H9 (cell line): ENCODE measurements around the gene RPL21. TPM values are rescaled to one million over a fixed set of nuclear protein-coding genes. Genes with fewer than 3 reads are reported as not detected.

ENCODE experiments used
- DNase-seq: peaks from one replicate; pipeline ENCODE4 v3.0.0-alpha.2; 2017
- H2AFZ ChIP-seq: one replicate; pipeline ENCODE4 v1.6.1; 2013; ENCODE audit warnings: mild to moderate bottlenecking, low read length, control low read depth, moderate library complexity
- H2AK5ac ChIP-seq: 2 replicates; pipeline ENCODE4 v1.6.1; 2013; ENCODE audit warnings: low read length, control low read depth, mixed read lengths; ENCODE audit not compliant: insufficient read length
- H2BK120ac ChIP-seq: one replicate; pipeline ENCODE4 v1.6.1; 2013; ENCODE audit warnings: low read depth, mild to moderate bottlenecking, low read length, control low read depth, inconsistent platforms; ENCODE audit not compliant: poor library complexity, severe bottlenecking
- H2BK12ac ChIP-seq: 2 replicates; pipeline ENCODE4 v1.6.1; 2013; ENCODE audit warnings: low read length, control low read depth, mixed read lengths, low read depth; ENCODE audit not compliant: insufficient read length
- H2BK15ac ChIP-seq: 2 replicates; pipeline ENCODE4 v1.6.1; 2013; ENCODE audit warnings: low read depth, low read length, control low read depth
- H2BK20ac ChIP-seq: one replicate; pipeline ENCODE4 v1.6.1; 2013; ENCODE audit warnings: low read depth, mild to moderate bottlenecking, low read length, control low read depth, inconsistent platforms; ENCODE audit not compliant: poor library complexity, severe bottlenecking
- H2BK5ac ChIP-seq: 2 replicates; pipeline ENCODE4 v1.6.1; 2013; ENCODE audit warnings: low read length, control low read depth, mixed read lengths; ENCODE audit not compliant: insufficient read length
- H3K14ac ChIP-seq: 2 replicates; pipeline ENCODE4 v1.6.1; 2013; ENCODE audit warnings: low read length, control low read depth; ENCODE audit not compliant: insufficient read depth
- H3K18ac ChIP-seq: 2 replicates; pipeline ENCODE4 v1.6.1; 2013; ENCODE audit warnings: low read depth, mild to moderate bottlenecking, mixed read lengths, low read length, control low read depth; ENCODE audit not compliant: insufficient read length
- H3K23ac ChIP-seq: 2 replicates; pipeline ENCODE4 v1.6.1; 2013; ENCODE audit warnings: low read length, control low read depth, mixed read lengths, low read depth; ENCODE audit not compliant: insufficient read length
- H3K23me2 ChIP-seq: 2 replicates; pipeline ENCODE4 v1.6.1; 2013; ENCODE audit warnings: low read depth, mild to moderate bottlenecking, mixed read lengths, low read length, control low read depth; ENCODE audit not compliant: insufficient read length, poor library complexity, severe bottlenecking
- H3K27ac ChIP-seq: 2 replicates; pipeline ENCODE4 v1.5.1; 2013; ENCODE audit warnings: low read length, control low read depth, mixed read lengths, low read depth; ENCODE audit not compliant: insufficient read length
- H3K27me3 ChIP-seq: 2 replicates; pipeline ENCODE4 v1.6.1; 2013; ENCODE audit warnings: low read length, control low read depth, inconsistent platforms; ENCODE audit not compliant: insufficient read depth
- H3K4ac ChIP-seq: 2 replicates; pipeline ENCODE4 v1.6.1; 2013; ENCODE audit warnings: low read depth, mild to moderate bottlenecking, control low read depth, inconsistent platforms, low read length, moderate library complexity
- H3K4me1 ChIP-seq: 2 replicates; pipeline ENCODE4 v1.6.1; 2013; ENCODE audit warnings: low read length, control low read depth, inconsistent platforms; ENCODE audit not compliant: insufficient read depth
- H3K4me2 ChIP-seq: 2 replicates; pipeline ENCODE4 v1.6.1; 2013; ENCODE audit warnings: low read length, control low read depth, mixed read lengths; ENCODE audit not compliant: insufficient read length, insufficient read depth
- H3K56ac ChIP-seq: 2 replicates; pipeline ENCODE4 v1.6.1; 2013; ENCODE audit warnings: low read depth, mild to moderate bottlenecking, mixed read lengths, low read length, control low read depth; ENCODE audit not compliant: insufficient read length
- H3K79me1 ChIP-seq: 2 replicates; pipeline ENCODE4 v1.6.1; 2013; ENCODE audit warnings: low read depth, mild to moderate bottlenecking, moderate library complexity, low read length, control low read depth, inconsistent platforms; ENCODE audit not compliant: insufficient read depth, poor library complexity, severe bottlenecking
- H3K79me2 ChIP-seq: 2 replicates; pipeline ENCODE4 v1.6.1; 2013; ENCODE audit warnings: low read length, control low read depth, inconsistent platforms; ENCODE audit not compliant: insufficient read depth
- H3K9ac ChIP-seq: 2 replicates; pipeline ENCODE4 v1.6.1; 2013; ENCODE audit warnings: low read length, control low read depth, mixed read lengths; ENCODE audit not compliant: insufficient read length; ENCODE audit errors: extremely low read depth
- H3K9me3 ChIP-seq: one replicate; pipeline ENCODE4 v1.6.1; 2013; ENCODE audit warnings: low read depth, low read length, inconsistent platforms; ENCODE audit not compliant: control insufficient read depth
- H3T11ph ChIP-seq: one replicate; pipeline ENCODE4 v1.6.1; 2013; ENCODE audit warnings: mild to moderate bottlenecking, low read length, control low read depth, inconsistent platforms
- H4K20me1 ChIP-seq: one replicate; pipeline ENCODE4 v1.6.1; 2013; ENCODE audit not compliant: control insufficient read depth, insufficient read length, insufficient read depth
- H4K5ac ChIP-seq: 2 replicates; pipeline ENCODE4 v1.6.1; 2013; ENCODE audit warnings: low read depth, mild to moderate bottlenecking, mixed read lengths, low read length, control low read depth; ENCODE audit not compliant: insufficient read length
- H4K8ac ChIP-seq: replicated peaks from 2 replicates; pipeline ENCODE4 v1.6.1; 2013; ENCODE audit warnings: low read length, control low read depth, mixed read lengths, low read depth; ENCODE audit not compliant: insufficient read length
- H4K91ac ChIP-seq: 2 replicates; pipeline ENCODE4 v1.6.1; 2013; ENCODE audit warnings: low read depth, mild to moderate bottlenecking, moderate library complexity, mixed read lengths, low read length, control low read depth; ENCODE audit not compliant: insufficient read length
- H3K27ac Mint-ChIP-seq, 3 experiments: 2 replicates in 2 of 3; 3 replicates in 1 of 3; pipeline ENCODE4 v1.8.0; 2020 to 2021; ENCODE audit warnings: mixed read lengths in 3 of 3, mild to moderate bottlenecking in 1 of 3, moderate library complexity in 1 of 3
- H3K27me3 Mint-ChIP-seq: 2 replicates; pipeline ENCODE4 v1.8.0; 2021; ENCODE audit warnings: low read depth, mild to moderate bottlenecking, moderate library complexity, mixed read lengths
- H3K36me3 Mint-ChIP-seq, 3 experiments: 2 replicates in 2 of 3; 3 replicates in 1 of 3; pipeline ENCODE4 v1.8.0; 2020 to 2021; ENCODE audit warnings: low read depth in 3 of 3, mixed read lengths in 3 of 3; ENCODE audit not compliant: insufficient read depth in 1 of 3
- H3K4me1 Mint-ChIP-seq, 2 experiments: 2 replicates each; pipeline ENCODE4 v1.8.0; 2020; ENCODE audit warnings: mixed read lengths in 2 of 2
- H3K4me3 Mint-ChIP-seq, 2 experiments: 2 replicates in 1 of 2; 3 replicates in 1 of 2; pipeline ENCODE4 v1.8.0; 2020 to 2021; ENCODE audit warnings: mild to moderate bottlenecking in 2 of 2, mixed read lengths in 2 of 2, moderate library complexity in 1 of 2
- H3K9me3 Mint-ChIP-seq, 2 experiments: 2 replicates in 1 of 2; 3 replicates in 1 of 2; pipeline ENCODE4 v1.8.0; 2020; ENCODE audit warnings: mild to moderate bottlenecking in 2 of 2, mixed read lengths in 2 of 2, moderate library complexity in 1 of 2
- CTCF ChIP-seq: fragments of 200-600 bp; sonication (generic); conservative IDR thresholded peaks from 3 replicates; pipeline ENCODE4 v1.8.0; 2021; ENCODE audit warnings: antibody characterized with exemption, mild to moderate bottlenecking
- WGBS: extraction: QIAGEN DNeasy Blood & Tissue Kit; methylation state at CpG from one replicate; pipeline ENCODE4 v1.1.7; 2013; ENCODE audit warnings: missing lambda C conversion rate, low lambda C conversion rate, mixed read lengths; ENCODE audit not compliant: insufficient read length; ENCODE audit errors: extremely low coverage; 5-methylcytosine and 5-hydroxymethylcytosine counted together
- total RNA-seq: library from RNA; stranded (reverse); gene quantifications from 2 replicates; pipeline ENCODE4 v1.2.1, GENCODE V29; 2021

The RPL21 gene
- total RNA-seq, 1 experiment from 2014 or later, result 1,099 TPM

GRCh38 chr13:27264181-27264580 is 12.8 kb downstream of the RPL21 start:
- Histone ChIP-seq H2BK15ac (no peak overlapping the region), H3K23me2 (no peaks in the 10 kb centered on the region), H3K4me1 (peaks cover 6% of the 10 kb centered on the region; the same call in 1 of the 2 replicates), H3K79me2 (no peaks in the 10 kb centered on the region), H3K9ac (no peak overlapping the region), H2AFZ (no peak overlapping the region), H3K18ac (no peak overlapping the region), H3T11ph (no peak overlapping the region), H3K23ac (no peak overlapping the region), H3K14ac (no peak overlapping the region), H3K27ac (no peak overlapping the region), H4K91ac (no peak overlapping the region), H3K27me3 (no peaks in the 10 kb centered on the region), H3K4ac (no peak overlapping the region), H2BK5ac (no peak overlapping the region), H2AK5ac (no peak overlapping the region), H3K79me1 (no peaks in the 10 kb centered on the region), H4K5ac (no peak overlapping the region), H4K8ac (no peak overlapping the region), H3K4me2 (no peak overlapping the region), H3K9me3 (no peaks in the 10 kb centered on the region), H2BK120ac (no peak overlapping the region), H4K20me1 (no peaks in the 10 kb centered on the region), H2BK20ac (no peak overlapping the region), H2BK12ac (no peak overlapping the region), H3K56ac (no peak overlapping the region)
- peaks cover 15% of the 10 kb centered on the region for H3K27me3 Mint-ChIP-seq
- no peak for DNase-seq
- H3K9me3 Mint-ChIP-seq, result no peaks in the 10 kb centered on the region; a peak in 1 of 5 replicates
- H3K36me3 Mint-ChIP-seq, result peaks cover 0 to 8% (median under 1%) of the 10 kb centered on the region in 3 experiments; a peak in 5 of 7 replicates
- peaks cover 18 to 19% of the 10 kb centered on the region in 2 experiments for H3K4me1 Mint-ChIP-seq
- H3K27ac Mint-ChIP-seq, result 0 out of 7 replicates have a peak overlapping the region, but pooled peaks of 1 of the 3 experiments have one; percentile 19
- no CpG with 5 or more reads among the region's 5 CpGs for WGBS
- TF ChIP-seq CTCF, result no peak
- H3K4me3 Mint-ChIP-seq, result no peak overlapping the region
